Activated T-cell treated with anti-CD3 and anti-CD28 coated beads, Interleukin-2, amount 50 U/mL, for 48 hours (primary cell): Measurements from ENCODE around the gene PAIP1.
A peak's percentile ranks its signal among the peaks of the same experiment; 100 is the strongest.
"Not testable (repeated sequence)": the region's sequence is repeated elsewhere in the genome, so short reads cannot be mapped to it uniquely, and the experiment has no call there.

Experiments
- DNase-seq, 2 experiments: peaks; one replicate each; pipeline ENCODE4 v3.0.0-alpha.2; 2020

Gene PAIP1

DNA sequence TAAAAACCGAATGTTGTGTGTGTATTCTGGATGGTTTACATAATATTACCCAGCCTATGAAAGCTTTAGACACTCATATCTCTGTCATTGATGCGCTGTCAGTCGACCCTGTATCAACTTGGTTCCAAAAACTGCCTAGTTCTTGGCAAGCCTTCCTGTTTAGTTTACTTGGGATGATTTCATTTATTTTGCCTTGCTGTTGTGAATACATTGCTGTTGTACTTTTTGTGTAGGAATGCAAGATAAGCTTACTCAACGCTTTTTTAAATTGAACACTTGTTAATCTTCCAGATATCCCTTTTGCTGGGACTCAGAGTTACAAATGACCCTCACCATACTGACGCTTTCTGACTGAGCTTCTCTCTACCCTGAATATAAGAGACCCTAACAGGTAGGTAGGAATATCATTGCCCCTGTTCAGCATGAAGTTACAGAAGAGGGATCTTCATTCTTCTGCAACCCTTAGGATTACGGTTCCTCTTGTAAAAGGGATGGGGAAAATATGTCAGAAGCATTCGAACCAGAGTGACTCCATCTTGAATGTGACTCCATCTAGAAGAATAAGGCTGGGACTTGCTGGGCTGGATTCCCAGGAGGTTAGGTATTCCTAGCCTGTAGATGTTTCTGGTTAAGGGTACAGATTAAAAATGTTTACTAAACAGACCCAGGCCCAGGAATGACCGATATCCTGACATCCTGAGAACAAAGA, 13.7 kb upstream of the PAIP1 start:
- no peak for DNase-seq

DNA sequence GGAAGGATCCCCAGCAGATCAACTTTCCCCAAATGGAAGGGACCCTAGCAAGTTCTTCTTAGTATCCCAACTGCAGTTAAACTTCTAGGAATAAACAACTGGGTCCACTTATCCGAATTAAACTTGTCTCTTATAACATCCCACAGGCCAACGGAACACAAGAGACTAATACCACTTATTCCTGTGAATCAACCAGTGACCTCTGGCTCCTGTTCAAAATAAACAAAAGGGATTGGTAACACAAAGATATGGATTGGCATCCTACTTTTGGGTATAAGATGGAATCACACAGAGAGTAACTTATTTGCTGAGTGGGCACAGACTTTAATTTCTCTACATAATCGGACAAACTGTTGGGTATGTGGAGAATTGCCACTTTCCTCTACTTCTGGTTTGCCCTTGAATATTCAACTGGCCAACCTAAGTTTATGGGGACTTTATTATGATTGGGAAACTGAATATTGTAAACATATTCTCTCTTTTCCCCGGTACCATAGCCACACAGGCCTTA, 12.4 kb upstream of the PAIP1 start:
- DNase-seq, result no peak

DNA sequence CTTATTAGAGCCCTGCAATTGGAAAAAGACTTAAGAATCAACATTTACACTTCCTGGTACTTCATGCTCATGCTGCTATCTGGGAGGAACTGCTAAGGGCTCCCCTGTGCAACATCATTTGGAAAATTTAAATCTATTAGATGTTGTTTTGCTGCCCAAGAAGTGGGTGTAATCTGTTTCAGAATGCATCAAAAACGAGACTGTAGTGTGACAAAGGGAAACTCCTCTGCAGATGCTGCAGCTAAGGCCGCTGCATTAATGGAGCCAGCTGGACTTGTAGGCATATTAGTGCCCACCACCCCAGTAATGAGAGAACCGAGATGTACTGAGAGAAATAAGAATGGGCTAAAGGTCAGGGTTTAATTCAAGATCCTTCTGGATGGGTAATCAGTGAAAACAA, 11.1 kb upstream of the PAIP1 start:
- no peak for DNase-seq

DNA sequence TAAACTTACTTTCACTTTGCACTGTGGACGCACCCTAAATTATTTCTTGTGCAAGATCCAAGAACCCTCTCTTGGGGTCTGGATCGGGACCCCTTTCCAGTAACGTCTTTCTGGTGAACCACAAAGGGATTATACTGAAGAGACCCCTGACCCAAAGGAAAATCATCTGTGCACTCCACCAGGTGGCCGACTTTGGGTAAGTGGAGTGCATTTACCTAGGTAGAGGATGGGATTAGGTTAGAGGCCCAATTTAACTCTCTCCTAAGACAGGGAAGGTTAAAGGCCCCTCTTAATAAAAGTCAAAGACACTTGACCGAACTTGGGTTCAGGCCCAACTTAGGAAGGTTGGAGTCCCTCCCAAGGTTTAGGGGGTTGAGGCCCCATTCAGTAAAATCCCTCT, 8.2 kb upstream of the PAIP1 start:
- DNase-seq, result no peak

DNA sequence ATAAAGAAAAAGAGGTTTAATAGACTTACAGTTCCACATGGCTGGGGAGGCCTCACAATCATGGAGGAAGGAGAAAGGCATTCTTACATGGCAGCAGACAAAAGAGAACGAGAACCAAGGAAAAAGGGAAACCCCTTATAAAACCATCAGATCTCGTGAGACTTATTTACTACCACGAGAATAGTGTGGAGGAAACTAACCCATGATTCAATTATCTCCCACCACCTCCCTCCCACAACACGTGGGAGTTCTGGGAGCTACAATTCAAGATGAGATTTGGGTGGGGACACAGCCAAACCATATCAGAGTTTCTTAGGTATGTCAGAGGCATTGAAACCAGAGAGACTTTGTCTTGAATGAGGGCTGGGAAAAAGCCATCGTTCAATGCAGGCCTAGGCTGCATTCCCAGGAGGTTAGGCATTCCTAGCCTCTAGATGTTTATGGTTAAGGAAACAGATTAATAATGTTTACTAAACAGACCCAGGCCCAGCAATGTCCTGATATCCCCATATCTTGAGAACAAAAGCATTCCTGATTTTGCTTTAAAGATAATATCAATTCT, 7.5 kb upstream of the PAIP1 start:
- no peak for DNase-seq

DNA sequence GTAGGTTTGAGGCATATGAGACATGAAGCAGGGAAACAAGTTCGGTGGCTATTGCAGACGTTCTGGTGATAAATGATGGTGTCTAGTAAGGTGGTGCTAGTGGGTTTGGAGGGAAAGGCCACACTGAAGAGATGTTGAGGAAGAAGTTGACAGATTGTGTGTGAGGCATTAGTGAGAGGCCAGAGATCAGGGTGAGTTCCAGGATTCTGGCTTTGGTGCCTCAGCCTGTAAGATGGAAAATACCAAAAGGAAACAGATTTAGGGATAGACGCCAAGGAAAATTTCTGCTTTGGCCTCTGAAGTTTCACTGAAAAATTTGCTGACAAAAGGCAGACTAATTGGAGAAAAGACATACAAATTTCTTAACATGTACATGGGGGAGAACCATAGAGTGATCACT, 6.4 kb upstream of the PAIP1 start:
- DNase-seq, result no peak

DNA sequence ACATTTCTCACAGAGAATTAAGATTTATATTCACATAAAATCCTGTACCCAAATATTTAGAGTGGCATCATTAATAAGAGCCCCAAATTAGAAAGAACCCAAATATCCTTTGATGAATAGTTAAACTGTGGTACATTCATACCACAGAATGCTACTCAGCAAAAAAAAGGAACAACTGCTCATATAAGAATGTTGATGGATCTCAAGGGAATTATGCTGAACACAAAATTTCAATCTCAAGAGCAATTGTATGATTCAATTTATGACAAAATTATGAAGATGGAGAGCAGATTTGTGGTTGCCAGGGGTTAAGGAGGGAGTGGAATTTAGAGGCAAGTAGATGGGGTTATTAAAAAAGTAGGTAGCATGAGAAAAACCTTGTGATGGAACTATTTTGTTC, 4.5 kb upstream of the PAIP1 start:
- no peak for DNase-seq

DNA sequence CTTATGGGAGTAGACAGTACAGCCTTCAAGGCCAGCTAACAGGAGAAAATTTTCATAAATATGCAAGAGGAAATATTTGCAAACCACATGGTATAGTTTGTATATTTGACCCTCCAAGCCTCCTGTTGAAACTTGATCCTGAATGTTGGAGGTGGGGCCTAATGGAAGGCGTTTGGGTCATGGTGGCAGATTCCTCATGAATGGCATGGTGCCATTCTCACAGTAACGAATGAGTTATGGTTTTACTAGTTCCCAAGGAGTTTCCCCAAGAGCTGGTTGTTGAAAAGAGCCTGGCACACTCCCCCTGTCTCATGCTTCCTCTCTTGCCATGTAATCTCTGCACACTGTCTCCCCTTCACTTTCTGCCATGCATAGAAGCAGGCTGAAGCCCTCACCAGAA, 3.3 kb upstream of the PAIP1 start:
- DNase-seq, result no peak

DNA sequence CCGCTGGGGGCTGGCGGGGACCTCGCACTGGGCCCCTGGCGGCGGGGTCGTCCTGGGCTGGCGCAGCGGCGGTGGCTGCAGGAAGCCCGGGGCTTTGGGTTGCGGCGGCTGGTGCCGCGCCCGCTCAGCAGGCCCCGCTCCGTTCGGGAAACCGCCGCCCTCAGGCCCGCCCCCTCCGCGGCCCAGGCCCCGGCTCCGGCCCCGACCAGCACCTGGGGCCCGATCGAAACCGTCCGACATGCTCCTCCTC, 345 bp downstream of the PAIP1 start:
- DNase-seq, result not testable (repeated sequence)

DNA sequence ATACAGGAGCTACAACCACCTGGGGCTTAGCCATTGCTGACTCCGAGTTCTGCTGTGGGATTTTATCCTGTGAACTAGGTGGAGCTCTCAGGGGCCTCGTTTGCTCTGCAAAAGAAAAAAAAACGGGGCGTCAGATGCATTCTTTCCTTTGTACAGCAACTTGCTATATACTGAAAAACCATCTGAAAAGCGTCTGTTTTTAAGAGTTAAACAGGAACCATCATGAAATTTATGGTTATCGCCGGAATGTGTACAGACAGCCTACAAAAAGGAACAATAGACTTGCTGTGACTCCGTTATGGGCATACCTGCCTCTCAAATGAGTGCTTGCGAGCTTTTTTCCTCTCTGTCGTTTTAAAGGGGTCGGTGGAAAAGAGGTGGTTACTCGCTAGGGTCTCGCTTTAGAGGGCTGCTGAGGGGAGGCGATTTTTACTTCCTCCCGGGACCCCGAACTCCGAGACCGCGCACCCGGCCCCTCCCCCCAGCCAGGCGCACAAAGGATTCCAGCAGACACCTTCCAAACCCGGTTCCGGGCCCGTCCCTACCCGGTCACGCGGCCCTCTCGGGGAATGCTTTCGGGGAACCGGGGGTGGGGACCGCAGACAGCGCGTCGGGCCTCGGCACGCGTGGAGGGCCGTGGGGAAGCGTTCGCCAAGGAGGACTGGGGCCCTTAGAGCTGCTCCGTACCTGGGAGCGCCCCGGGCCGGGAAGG, 826 bp downstream of the PAIP1 start:
- peak; percentile 20 to 70 for DNase-seq

DNA sequence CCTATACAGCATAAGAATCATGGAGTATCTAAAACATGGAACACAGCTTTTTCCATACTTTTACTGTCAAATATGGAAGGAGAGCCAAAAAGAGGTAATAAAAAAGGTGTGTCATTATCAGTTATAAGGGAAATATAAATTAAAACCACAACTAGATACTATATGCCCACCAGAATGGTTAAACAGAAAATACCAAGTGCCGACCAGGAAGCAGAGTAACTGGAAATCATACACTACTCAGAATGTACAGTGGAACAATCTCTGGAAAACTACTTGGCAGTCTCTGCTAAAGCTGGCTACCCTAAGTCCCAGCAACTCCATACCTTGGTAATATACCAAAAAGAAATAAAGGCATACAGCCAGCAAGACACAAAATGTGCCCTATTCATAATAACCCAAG, 2.4 kb downstream of the PAIP1 start:
- no peak for DNase-seq

DNA sequence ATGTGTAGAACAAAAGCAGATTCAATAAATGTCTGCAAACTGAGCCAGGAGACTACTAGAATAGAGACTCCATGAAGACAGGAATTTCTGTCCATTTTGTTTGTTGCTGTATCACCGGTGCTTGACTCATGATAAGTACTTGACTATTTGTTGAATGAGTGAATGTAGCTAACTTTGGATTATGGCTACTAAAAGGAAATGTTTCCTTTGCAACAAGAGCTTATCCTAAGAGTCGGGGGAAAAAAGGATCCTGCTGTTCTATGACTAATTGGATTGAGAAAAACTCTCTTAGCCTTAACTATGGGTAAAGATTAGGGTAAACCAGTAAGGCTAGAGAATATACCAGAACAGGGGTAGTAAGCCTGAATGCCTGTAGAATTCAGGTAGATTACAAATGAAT, 3.5 kb downstream of the PAIP1 start:
- no peak for DNase-seq

DNA sequence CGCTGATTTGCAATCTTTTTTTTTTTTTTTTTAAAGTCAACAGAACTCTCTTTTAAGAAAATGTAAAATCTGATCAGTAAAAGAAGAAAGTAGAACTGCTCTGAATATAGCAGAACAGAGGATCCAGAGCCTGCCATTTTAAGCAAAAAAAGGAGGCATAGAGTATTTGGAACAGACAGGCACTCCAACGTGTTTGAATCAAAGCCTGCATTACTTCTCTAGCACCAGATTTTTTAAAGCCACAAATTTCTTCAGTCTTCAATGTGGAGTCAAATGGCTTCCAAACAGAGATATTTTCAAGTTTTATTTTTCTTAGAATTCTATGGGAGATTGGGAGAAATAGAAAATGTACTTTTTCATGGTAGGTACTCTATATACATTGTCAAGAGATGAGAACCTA, 5.1 kb downstream of the PAIP1 start:
- no peak for DNase-seq

DNA sequence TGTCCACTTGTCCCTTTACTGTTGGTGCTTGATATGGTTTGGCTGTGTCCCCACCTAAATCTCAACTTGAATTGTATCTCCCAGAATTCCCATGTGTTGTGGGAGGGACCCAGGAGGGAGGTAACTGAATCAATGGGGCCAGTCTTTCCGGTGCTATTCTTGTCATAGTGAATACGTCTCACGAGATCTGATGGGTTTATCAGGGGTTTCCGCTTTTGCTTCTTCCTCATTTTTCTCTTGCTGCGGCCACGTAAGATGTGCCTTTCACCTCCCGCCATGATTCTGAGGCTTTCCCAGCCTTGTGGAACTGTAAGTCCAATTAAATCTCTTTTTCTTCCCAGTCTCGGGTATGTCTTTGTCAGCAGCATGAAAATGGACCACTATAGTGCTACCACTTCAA, 7.6 kb downstream of the PAIP1 start:
- not testable (repeated sequence) for DNase-seq

DNA sequence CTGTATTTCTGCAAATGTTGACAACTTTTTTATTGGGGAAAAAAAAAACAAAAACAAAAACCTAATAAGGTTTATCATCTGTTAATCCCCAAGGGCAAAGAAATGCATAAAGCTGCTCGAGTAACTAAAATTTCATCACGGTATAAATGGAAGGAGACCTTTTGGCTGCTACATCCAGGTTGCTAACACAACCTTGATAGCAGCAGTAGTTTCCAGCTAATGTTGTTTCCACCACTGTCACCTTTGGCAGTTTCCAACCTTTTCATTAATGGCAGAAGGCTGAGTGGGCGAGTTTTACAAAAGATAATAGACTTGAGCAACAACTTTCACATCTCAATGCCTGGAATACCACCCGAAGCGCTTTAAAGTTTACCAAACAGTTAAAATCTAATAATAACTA, 8.5 kb downstream of the PAIP1 start:
- DNase-seq, result no peak

DNA sequence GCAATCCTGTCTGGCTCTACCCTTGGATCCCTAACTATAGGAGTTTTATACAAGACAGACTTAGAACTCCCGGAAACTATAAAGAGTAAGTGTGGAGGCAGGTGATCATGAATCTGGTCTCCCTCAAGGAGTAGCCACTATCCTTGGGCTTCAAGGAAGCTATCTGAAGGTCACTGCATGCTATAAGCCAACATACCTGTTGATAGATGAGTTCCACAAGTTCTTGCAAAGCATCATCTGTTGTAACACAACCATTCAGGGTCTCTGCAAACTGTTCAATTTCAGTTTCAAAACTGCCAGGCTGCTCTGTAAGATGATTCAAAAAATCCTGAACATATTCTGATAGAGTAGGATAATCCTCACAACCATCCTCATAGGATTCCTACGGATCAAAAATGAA, 9.3 kb downstream of the PAIP1 start:
- no peak for DNase-seq

DNA sequence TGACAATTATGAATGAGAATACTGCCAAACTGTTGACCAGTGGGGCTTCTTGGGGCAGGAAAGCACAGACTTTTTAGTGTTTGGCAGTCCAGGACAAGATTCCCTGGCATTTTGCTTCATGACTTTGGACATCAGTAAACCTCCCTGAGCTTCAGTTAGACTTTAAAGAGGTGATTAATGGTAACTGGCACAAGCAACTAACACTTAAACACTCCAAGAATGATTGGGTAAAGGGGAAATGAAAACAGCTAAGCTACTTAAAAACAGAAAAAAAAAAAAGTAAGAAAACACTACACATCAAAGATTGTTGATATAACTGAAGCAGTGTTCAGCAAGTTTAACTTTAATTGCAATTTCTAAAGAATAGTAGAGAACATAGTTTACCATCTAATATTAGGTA, 13.4 kb downstream of the PAIP1 start:
- no peak for DNase-seq

DNA sequence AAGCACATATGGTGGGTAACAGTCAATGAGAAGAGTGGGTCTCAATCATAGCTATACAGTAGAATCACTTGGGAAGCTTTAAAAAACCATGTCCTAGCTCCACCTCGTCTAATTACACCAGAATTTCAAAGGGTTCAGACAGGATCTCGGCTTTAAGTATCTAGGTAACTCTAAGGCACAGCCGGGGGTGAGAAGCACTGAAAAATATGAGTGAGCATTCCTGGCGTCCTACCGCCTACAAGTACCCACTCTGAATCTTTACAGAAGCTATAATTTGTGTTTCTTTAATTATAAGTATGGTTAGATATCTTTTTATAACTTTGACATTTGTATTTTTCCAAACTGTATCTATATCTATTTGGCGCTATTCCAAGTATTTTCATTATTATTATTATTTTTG, 16.1 kb downstream of the PAIP1 start:
- no peak for DNase-seq

DNA sequence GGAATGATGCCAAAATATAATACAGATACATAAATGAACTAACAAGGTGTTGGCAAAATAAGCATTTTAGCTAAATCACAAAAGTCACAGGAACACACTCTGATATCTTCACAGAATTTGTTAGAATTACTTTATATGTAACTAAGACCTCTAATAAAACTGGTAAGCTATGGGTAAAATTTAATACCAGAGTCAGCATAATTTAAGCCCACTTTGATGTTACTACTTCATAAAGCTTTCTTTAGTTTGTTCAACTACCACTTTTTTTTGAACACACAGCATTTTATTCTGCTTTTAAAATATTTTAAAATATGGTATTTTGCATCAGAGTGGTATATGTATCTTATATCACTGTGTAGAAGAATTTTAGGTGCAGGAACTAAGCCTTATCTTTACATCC, 19.9 kb downstream of the PAIP1 start:
- no peak for DNase-seq

DNA sequence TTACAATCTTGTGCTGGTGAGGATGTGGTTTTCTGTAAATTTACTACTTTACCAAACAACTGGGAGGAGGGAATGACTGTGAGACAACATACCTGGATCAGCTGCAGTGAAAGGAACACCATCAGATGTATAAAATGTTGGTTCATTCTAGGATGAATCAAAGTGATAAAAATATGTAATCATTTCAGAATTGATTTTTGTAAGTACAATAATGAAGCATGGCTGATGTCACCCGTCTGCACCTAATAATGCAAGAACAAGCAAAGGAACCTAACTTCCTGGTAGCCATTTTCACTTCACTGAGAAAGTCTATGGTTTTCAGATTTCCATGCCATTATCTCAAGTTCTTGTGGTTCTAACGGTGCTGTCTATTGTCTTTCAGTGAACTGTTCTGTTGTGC, 23.2 kb downstream of the PAIP1 start:
- no peak for DNase-seq

DNA sequence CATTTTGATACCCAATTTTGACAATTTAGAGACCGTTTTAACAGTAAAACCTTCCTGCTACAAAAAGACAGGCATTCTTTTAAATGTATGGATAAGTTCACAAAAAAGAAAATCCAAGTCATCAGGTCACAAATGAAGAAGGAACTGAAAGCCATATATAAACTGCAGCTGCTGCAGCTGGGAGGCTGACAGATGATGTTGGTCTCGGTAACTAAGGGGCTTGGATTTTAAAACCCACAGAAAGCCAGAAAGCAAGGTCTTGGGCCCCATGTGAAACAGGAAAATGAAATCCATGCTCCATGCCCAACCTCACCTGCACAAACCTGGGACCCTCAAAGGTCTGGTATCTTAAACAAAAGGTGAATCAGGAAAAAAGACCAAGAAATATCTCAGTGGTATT, 26.2 kb downstream of the PAIP1 start:
- DNase-seq, result no peak

DNA sequence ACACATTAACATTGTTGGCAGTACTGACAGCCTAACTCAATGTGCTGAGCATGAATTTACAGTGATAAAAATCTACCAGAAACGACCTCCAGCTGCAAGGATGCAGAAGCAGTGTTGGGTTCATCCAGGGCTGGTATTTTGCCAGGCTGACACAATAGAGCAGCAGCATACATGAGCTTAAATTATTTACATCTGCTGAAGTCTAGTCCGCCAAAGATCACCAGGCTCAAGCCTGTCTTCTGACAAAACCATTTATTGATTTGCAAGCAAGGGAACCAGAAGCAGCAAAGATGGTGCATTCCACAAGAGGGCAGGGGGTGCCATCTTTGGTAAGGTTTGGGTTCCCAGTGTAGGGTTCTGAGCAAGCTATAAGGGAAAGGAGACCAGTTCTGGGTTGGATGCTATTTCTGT, 33.2 kb downstream of the PAIP1 start:
- DNase-seq, result no peak

DNA sequence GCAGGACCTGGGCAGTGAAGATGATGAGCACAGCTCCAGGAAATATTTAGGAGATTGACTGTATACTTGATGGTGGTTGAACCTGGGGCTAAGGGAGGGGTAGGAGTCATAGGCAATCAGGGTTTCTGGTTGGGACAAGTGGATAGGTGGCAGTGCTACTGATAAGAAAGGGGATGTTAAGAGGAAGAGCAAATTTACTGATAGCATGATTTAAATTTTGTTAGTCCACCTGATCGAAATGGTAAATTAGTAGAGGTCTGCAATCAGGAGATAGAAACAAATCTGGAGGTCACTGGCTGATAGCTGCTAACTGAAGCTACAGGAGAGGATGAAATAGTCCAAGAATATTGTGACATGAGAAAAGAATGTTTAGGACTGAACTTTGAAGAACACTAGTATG, 36.3 kb downstream of the PAIP1 start:
- no peak for DNase-seq

DNA sequence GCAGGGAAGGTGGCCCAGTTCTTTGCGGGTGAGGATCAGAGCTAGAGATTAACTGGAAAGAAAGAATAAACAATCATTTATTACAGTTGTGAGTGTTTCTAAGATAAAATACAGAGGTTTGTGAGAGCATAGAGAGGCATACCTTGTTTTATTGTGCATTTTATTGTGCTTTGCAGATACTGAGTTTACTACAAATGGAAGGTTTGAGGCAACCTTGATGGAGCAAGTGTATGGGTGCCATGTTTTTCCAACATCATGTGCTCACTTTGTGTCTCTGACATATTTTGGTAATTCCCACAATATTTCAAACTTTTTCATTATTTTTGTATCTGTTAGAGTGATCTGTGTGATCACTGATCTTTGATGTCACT, 41.2 kb downstream of the PAIP1 start:
- DNase-seq, result no peak
